Skeletal muscle satellite cell (primary cell): ENCODE data around the gene CTNNA1.
A peak's percentile ranks its signal among the peaks of the same experiment; 100 is the strongest.
"Not testable (repeated sequence)": the region's sequence is repeated elsewhere in the genome, so short reads cannot be mapped to it uniquely, and the experiment has no call there.

Experiments used
- H3K27me3 ChIP-seq: 2 replicates; pipeline ENCODE4 v1.7.0; 2013; ENCODE audit warnings: low read length; ENCODE audit not compliant: control insufficient read depth, insufficient read depth
- H3K36me3 ChIP-seq: 2 replicates; pipeline ENCODE4 v1.7.0; 2013; ENCODE audit warnings: mild to moderate bottlenecking, control low read depth, low read length; ENCODE audit not compliant: insufficient read depth
- H3K4me1 ChIP-seq: 2 replicates; pipeline ENCODE4 v1.7.0; 2013; ENCODE audit warnings: low read length; ENCODE audit not compliant: control insufficient read depth, insufficient read depth
- H3K4me2 ChIP-seq: 2 replicates; pipeline ENCODE4 v1.7.0; 2013; ENCODE audit warnings: mild to moderate bottlenecking, low read length
- H3K4me3 ChIP-seq: 2 replicates; pipeline ENCODE4 v1.7.0; 2013; ENCODE audit warnings: low read length
- H3K9ac ChIP-seq: 2 replicates; pipeline ENCODE4 v1.7.0; 2013; ENCODE audit warnings: mild to moderate bottlenecking, low read depth, low read length, moderate library complexity
- H3K9me3 ChIP-seq: replicated peaks from 2 replicates; pipeline ENCODE4 v1.7.0; 2013; ENCODE audit warnings: mild to moderate bottlenecking, control low read depth, low read length

Gene CTNNA1

DNA sequence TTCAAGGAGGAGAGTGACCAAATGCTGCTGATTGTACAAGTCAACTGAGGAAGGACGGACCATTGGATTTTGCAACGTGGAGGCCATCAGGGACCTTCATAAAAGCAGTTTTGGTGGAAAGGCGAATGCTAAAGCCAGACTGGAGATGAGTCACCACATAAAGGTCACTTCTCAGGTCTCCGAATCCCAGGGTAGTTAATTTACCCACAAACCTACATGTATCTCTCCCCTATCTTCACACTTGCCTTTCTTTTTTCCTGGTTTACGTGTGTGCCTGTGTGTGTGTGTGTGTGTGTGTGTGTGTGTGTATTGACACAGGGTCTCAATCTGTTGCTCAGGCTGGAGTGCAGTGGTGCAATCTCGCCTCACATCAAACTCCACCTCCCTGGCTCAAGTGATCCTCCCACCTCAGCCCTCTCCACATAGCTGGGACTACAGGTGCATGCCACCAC, 4.6 kb upstream of the CTNNA1 start:
- Histone ChIP-seq H3K36me3 (no peaks in the 10 kb centered on the region), H3K4me3 (no peak overlapping the region), H3K9ac (no peak overlapping the region), H3K4me2 (no peak overlapping the region), H3K4me1 (peaks cover 6% of the 10 kb centered on the region), H3K27me3 (no peaks in the 10 kb centered on the region), H3K9me3 (no peaks in the 10 kb centered on the region)

GRCh38 chr5:138751344-138751743, 1.9 kb upstream of the CTNNA1 start:
- not testable (repeated sequence) for H3K9ac ChIP-seq, H3K4me2 ChIP-seq, H3K9me3 ChIP-seq, H3K27me3 ChIP-seq, H3K36me3 ChIP-seq, H3K4me3 ChIP-seq
- H3K4me1 ChIP-seq, result peaks cover 19% of the 10 kb centered on the region

DNA sequence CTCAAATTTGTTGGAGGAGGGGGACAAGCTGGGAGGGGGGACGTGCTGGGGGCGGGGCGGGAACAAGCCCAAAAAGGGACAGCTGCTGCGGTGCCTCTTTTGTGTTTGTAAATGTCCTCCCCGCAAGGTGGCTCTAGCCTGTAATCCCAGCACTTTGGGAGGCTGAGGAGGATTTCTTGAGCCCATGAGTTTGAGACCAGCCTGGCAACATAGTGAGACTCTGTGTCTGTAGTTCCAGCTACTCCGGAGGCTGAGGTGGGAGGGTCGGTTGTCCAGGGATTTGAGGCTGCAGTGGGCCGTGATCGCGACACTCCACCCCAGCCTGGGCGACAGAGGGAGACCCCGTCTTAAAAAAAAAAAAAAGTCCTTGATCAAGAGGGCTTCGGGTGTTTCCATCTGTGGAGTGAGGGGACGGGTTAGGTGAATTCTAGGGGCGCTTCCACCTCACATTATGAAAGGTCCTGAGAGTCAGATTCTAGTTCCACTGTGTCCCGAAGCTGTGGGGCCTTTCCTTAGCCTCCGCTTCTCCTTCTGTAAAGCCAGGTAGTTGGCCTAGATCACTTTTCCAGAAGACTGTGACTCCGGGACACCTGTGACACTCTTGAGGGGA, 779 bp upstream of the CTNNA1 start:
- Histone ChIP-seq H3K9ac (peak overlapping the region; percentile 91), H3K4me1 (peaks cover 19% of the 10 kb centered on the region), H3K4me3 (peak overlapping the region; percentile 85), H3K27me3 (no peaks in the 10 kb centered on the region), H3K9me3 (no peaks in the 10 kb centered on the region), H3K4me2 (peak overlapping the region; percentile 88), H3K36me3 (peaks cover 11% of the 10 kb centered on the region)

GRCh38 chr5:138753794-138754698, 821 bp downstream of the CTNNA1 start:
- Histone ChIP-seq H3K27me3 (no peaks in the 10 kb centered on the region), H3K4me3 (peak overlapping the region; percentile 85), H3K9me3 (no peaks in the 10 kb centered on the region)

GRCh38 chr5:138754699-138755057, 1.5 kb downstream of the CTNNA1 start:
- H3K36me3 ChIP-seq, result peaks cover 28% of the 10 kb centered on the region
- peak overlapping the region; percentile 83 for H3K4me2 ChIP-seq
- peak overlapping the region; percentile 85 for H3K4me3 ChIP-seq
- no peaks in the 10 kb centered on the region for H3K9me3 ChIP-seq
- H3K27me3 ChIP-seq, result no peaks in the 10 kb centered on the region
- H3K4me1 ChIP-seq, result peaks cover 19% of the 10 kb centered on the region
- peak overlapping the region; percentile 96 for H3K9ac ChIP-seq

More at GRCh38 chr5:138753794-138754698, 821 bp downstream of the CTNNA1 start:
- H3K9ac ChIP-seq, result peak overlapping the region; percentile 96
- peaks cover 22% of the 10 kb centered on the region for H3K36me3 ChIP-seq
- H3K4me1 ChIP-seq, result peaks cover 19% of the 10 kb centered on the region
- peak overlapping the region; percentile 83 for H3K4me2 ChIP-seq

DNA sequence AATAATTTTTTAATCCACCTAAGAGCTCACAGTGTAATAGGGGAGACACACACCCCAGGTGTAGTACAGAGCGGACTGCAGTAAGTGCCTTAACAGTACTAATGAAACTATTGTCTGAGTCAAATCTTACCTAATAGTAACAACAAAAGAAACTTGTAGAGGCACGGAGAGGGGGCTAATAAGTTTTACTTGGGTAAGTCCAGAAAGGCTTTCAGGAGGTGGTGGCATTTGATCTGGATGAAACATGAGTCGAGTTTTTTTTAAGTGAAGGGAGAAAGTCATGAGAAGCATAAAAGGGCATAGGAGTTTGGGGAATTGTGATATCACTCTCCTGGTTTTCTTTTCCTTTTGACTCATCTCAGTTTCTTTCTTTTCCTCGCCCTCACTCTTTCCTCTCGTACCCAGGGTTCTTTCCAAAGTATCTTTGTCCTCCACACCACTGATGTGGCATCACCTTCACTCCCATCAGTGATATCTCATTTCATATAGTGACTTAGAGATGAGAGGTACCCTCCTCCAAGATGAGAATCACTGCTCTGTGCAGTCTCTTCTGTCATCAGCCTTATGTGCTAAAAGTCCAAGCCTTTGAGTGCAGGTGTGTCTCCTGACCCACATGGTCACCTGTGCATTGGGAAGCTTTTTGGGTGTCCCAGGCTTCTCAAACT, 2.0 kb downstream of the CTNNA1 start:
- H3K9me3 ChIP-seq, result no peaks in the 10 kb centered on the region
- H3K4me1 ChIP-seq, result peaks cover 19% of the 10 kb centered on the region
- H3K4me3 ChIP-seq, result peak overlapping the region; percentile 85
- H3K9ac ChIP-seq, result peak overlapping the region; percentile 96
- H3K4me2 ChIP-seq, result peak overlapping the region; percentile 83
- H3K36me3 ChIP-seq, result peaks cover 29% of the 10 kb centered on the region
- no peaks in the 10 kb centered on the region for H3K27me3 ChIP-seq

GRCh38 chr5:138757061-138757776, 4.0 kb downstream of the CTNNA1 start:
- no peaks in the 10 kb centered on the region for H3K27me3 ChIP-seq

DNA sequence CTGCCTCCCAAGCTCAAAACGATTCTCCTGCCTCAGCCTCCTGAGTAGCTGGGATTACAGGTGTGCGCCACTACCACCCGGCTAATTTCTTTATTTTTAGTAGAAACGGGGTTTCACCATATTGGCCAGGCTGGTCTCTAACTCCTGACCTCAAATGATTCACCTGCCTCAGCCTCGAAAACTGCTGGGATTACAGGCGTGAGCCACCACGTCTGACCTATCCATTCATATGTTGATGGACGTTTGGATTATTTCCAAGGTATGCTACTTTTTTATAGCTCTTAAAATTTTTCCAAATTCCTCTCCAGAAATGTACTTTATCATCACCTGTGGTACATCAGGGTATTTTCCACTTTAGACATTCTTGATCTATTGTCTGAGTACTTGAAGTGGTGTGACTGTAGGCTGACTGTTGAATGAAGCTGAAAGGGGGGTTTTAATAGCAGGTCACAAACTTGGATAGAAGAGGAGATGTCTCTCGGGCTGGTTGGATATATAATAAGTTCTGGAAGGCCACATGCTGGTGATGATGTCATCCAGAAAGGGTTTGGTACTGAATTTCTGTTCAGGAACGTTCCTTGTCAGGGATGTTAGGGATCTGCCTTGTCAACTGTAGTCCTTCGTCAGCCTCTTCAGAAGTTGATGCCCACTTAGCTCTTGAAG, 7.4 kb downstream of the CTNNA1 start:
- H3K9ac ChIP-seq, result no peak overlapping the region
- H3K4me3 ChIP-seq, result no peak overlapping the region
- peaks cover 20% of the 10 kb centered on the region for H3K4me1 ChIP-seq
- H3K27me3 ChIP-seq, result no peaks in the 10 kb centered on the region
- peak overlapping the region; percentile 6 for H3K4me2 ChIP-seq
- H3K36me3 ChIP-seq, result peaks cover 36% of the 10 kb centered on the region
- no peaks in the 10 kb centered on the region for H3K9me3 ChIP-seq

More at GRCh38 chr5:138757061-138757776, 4.0 kb downstream of the CTNNA1 start:
- H3K4me1 ChIP-seq, result peaks cover 37% of the 10 kb centered on the region
- no peak overlapping the region for H3K4me2 ChIP-seq
- H3K9me3 ChIP-seq, result no peaks in the 10 kb centered on the region
- H3K36me3 ChIP-seq, result peaks cover 38% of the 10 kb centered on the region
- no peak overlapping the region for H3K4me3 ChIP-seq
- no peak overlapping the region for H3K9ac ChIP-seq

DNA sequence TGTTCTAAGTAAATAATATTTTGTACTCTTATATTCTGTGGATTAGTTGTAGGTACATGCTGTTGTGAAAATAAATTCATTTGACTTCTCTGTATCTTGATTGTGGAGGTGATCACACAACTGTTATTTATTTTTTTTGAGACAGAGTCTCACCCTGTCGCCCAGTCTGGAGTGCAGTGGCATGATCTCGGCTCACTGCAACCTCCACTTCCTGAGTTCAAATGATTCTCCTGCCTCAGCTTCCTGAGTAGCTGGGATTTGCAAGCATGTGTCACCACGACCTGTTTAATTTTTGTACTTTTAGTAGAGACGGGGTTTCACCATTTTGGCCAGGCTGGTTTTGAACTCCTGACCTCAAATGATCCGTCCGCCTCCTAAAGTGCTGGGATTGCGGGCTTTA, 7.9 kb downstream of the CTNNA1 start:
- not testable (repeated sequence) for H3K4me3 ChIP-seq, H3K27me3 ChIP-seq, H3K9ac ChIP-seq, H3K9me3 ChIP-seq
- H3K4me1 ChIP-seq, result peaks cover 18% of the 10 kb centered on the region
- peak overlapping the region; percentile 6 for H3K4me2 ChIP-seq
- peaks cover 35% of the 10 kb centered on the region for H3K36me3 ChIP-seq

GRCh38 chr5:138761670-138762069, 8.4 kb downstream of the CTNNA1 start:
- H3K4me2 ChIP-seq, H3K27me3 ChIP-seq, H3K4me3 ChIP-seq, H3K9me3 ChIP-seq, H3K9ac ChIP-seq: not testable (repeated sequence)
- peaks cover 18% of the 10 kb centered on the region for H3K4me1 ChIP-seq
- H3K36me3 ChIP-seq, result peaks cover 35% of the 10 kb centered on the region
